ENCODE results near the gene PLK5.

The PLK5 gene

DNA sequence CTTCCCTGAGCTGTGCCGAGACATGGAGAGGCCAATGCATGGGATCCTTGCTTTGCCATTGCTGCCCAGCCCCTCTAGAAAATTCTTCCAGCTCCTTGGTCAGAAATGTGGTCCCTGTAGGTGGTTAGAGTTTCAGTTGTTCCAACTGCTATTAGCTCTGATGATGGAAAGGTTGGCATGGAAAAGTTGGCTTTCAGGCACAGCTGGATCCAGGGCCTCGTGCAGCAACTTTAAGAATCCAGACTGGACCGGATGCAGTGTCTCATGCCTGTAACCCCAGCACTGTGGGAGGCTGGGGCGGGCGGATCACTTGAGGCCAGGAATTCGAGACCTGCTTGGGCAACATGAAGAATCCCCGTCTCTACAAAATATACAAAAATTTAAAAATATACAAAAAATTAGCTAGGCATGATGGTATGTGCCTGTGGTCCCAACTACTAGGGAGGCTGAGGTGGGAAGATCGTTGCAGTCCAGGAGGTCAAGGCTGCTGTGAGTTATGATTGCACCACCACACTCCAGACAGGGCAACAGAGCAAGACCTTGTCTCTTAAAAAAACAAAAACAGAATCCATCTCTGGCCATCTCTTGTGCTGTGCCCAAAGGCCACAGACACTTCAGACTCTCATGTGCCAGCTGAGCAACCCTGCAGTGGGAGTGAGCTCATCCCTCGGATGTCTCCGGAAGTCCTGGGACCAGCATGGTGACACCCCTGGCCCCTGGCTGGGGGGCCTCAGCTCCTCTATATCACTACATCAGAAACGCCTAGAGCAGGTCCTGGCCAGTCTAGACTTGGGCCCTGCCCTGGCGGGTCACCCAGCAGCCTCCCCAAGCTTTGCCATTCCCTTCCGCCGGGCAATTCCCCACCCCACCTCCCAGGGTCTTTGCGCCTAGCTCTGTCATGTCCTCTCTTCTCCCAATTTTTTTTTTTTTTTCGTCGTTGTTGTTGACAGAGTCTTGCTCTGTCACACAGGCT lies 27.5 kb downstream of the PLK5 start:
- Mint-ChIP-seq H3K27me3 (peaks cover 3% of the 10 kb centered on the region), H3K4me3 (no peak overlapping the region)

DNA sequence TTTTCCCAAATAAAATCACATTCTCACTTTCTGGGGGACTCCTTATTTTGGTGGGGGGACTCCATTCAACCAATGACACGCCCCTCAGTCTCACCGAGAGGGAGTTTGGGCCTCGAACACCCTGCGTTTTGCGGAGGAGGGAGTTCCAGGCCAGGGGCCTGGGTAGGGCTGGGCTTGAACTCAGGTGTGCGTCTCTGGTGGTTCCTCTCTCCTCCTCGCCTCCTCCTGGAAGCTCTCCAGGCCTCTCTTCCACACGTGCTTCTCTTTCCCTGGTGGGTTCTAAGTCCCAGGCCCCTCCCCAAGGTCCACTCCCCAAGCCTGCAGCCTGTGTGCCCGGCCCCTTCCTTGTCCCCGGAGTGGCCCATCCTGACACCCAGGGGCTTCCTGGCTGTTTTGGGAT lies 29.5 kb downstream of the PLK5 start:
- H3K4me1 Mint-ChIP-seq: no peaks in the 10 kb centered on the region
- no peak overlapping the region for H3K4me3 Mint-ChIP-seq
- H3K27ac Mint-ChIP-seq: no peak overlapping the region
- H3K27me3 Mint-ChIP-seq: no peaks in the 10 kb centered on the region
- H3K36me3 Mint-ChIP-seq: no peaks in the 10 kb centered on the region
- H3K9me3 Mint-ChIP-seq: no peaks in the 10 kb centered on the region

More for the DNA sequence above, 27.5 kb downstream of the PLK5 start:
- H3K4me1 Mint-ChIP-seq: peaks cover under 1% of the 10 kb centered on the region
- H3K9me3 Mint-ChIP-seq: no peaks in the 10 kb centered on the region
- H3K27ac Mint-ChIP-seq: no peak overlapping the region
- H3K36me3 Mint-ChIP-seq: no peaks in the 10 kb centered on the region

DNA sequence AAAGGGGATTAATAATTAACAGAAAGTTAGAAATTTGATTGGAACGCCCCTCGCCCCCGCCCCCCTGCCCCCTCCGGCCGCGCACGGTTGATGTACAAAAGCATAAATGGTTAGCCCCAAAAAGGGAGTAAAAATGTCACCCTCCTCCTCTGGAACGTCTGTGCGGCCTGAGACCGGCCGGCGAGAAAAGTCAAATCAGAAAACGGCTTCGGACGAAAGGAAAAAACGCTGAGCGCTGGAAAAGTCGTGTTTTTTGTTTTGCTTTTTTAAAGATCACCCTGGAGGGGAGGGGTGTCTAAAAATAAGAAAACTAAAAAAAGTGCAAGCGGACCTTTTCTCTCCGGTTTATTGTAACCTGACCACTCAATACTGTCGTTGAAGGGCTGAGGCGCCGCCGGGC lies 31.1 kb downstream of the PLK5 start:
- no peaks in the 10 kb centered on the region for H3K9me3 Mint-ChIP-seq
- no peak overlapping the region for H3K4me3 Mint-ChIP-seq
- H3K36me3 Mint-ChIP-seq: no peaks in the 10 kb centered on the region
- H3K27me3 Mint-ChIP-seq: no peaks in the 10 kb centered on the region
- no peaks in the 10 kb centered on the region for H3K4me1 Mint-ChIP-seq
- H3K27ac Mint-ChIP-seq: no peak overlapping the region

DNA sequence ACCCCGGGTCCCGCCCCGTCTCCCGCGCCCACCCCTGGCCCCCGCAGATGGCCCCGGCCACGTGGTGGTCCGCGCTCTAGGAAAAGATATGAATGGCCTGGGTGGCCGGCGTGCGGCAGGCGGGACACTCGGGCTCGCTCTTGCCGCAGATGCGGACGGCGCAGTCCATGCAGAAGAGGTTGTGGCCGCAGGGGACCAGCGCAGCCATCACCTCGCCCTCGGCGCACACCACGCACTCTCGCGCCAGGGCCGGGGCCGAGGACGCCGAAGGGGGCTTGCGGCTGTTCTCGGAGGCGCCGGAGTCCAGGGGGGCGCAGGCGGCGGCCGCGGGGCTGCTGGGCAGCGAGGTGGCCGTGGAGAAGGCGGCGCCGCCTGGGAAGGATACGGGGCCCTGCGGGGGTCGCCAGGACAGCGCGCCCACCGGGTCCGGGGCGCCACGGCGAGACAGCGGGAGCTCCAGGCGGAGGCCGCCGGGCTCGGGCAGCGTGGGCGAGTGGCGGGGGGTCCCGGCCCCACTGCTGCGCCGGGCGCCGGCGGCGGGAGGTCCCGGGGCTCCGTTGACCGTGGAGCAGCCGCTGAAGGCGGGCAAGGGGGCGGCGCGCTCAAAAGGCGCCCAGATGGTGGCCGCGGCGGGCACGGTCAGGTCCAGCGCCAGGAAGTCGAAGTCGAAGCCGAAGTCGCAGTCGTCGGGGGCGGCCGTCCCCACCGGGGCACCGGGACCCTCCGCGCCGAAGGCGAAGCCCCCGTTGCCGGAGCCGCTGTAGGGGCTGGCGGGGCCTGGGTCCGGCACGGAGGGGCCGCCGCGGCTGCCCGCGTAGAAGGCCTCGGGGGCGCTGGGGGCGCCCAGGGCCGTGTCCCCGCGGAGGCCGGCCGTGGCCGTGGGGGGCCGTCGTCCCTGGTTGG lies 31.9 kb downstream of the PLK5 start:
- Mint-ChIP-seq H3K4me3 (no peak overlapping the region), H3K27ac (no peak overlapping the region), H3K4me1 (no peaks in the 10 kb centered on the region), H3K27me3 (no peaks in the 10 kb centered on the region), H3K9me3 (no peaks in the 10 kb centered on the region), H3K36me3 (no peaks in the 10 kb centered on the region)

DNA sequence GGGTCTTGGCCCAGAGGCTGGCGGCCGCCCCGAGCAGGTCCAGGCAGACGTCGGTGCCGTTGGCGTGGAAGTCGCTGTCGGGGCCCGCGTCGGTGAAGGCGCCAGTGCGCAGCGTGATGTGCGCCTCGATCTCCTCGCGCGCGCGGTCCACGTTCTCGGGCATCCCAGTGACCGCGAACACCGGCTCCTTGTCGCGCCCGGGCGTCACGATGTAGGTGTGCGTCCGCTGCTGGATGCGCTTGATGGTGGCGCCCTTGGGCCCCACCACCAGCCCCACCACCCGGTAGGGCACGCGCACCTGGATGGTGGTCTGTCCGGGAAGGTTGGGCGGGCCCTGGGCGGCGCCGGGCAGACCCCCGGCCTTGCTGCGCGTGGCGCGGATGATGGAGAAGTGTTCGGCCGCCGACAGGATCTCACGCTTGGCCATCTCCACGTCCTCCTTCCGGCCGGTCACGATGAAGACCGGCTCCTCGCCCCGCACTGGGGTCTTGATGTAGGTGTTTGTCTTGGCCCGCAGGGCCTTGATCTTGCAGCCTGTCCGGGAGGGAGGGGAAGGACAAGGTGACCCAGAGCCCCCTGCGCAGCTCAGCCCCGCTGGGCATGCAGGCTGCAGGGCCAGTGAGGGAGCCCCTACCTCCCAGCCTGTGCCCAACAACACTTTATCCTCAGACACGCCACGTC lies 32.7 kb downstream of the PLK5 start:
- Mint-ChIP-seq H3K27me3 (no peaks in the 10 kb centered on the region), H3K4me1 (no peaks in the 10 kb centered on the region), H3K36me3 (no peaks in the 10 kb centered on the region), H3K4me3 (no peak overlapping the region), H3K9me3 (no peaks in the 10 kb centered on the region), H3K27ac (no peak overlapping the region)

DNA sequence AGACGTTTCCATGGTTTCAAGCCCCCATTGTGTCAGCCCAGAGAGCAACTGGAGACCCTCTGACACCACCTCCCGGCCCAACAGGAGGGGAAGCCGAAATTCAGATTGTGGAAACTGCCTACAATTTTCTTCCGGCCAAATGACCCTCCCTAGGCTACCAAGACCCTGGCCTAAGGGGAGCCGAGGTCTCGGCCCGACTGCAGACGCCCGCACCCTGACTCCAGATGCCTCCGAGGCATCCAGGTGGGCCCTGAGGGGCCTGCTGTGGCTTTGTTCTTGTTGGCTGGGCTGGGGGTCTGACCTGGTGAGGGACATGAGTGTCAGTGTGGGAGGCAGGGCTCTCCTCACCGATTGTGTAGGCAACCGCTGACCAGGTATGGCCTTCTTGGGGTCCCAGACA lies 34.7 kb downstream of the PLK5 start:
- Mint-ChIP-seq H3K9me3 (no peaks in the 10 kb centered on the region), H3K27ac (no peak overlapping the region), H3K4me3 (no peak overlapping the region), H3K36me3 (no peaks in the 10 kb centered on the region), H3K27me3 (no peaks in the 10 kb centered on the region), H3K4me1 (no peaks in the 10 kb centered on the region)

DNA sequence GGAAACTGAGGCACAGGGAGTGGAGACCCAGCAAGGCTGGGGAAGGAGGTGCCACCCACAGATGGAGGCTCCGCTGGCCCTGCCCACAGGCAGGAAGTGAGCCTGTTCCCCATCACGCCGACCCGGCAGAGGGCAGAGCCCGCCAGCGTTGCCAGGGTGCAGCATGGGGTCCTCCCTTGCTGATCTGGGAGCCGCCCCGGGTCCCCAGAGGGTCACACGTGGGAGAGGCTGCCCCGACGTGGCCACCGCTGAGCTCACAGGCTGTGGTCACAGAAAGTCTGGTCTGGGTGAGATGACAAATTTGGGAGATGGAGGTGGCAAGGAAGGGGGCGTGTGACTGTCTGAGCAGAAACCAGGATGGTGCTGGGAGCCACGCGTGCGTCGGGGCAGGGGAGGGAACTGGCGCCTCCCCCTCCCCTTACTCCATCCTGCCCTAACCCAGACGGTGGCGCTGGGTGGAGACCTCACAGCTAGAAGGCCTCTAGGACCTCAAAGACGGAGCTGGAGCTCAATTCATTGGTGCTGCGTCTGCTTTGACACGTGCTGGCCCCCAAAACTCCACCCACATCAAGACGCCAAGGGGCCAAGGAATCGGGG lies 36.5 kb downstream of the PLK5 start:
- no peak overlapping the region for H3K4me3 Mint-ChIP-seq
- no peaks in the 10 kb centered on the region for H3K36me3 Mint-ChIP-seq
- H3K4me1 Mint-ChIP-seq: no peaks in the 10 kb centered on the region
- no peak overlapping the region for H3K27ac Mint-ChIP-seq
- no peaks in the 10 kb centered on the region for H3K27me3 Mint-ChIP-seq
- no peaks in the 10 kb centered on the region for H3K9me3 Mint-ChIP-seq

DNA sequence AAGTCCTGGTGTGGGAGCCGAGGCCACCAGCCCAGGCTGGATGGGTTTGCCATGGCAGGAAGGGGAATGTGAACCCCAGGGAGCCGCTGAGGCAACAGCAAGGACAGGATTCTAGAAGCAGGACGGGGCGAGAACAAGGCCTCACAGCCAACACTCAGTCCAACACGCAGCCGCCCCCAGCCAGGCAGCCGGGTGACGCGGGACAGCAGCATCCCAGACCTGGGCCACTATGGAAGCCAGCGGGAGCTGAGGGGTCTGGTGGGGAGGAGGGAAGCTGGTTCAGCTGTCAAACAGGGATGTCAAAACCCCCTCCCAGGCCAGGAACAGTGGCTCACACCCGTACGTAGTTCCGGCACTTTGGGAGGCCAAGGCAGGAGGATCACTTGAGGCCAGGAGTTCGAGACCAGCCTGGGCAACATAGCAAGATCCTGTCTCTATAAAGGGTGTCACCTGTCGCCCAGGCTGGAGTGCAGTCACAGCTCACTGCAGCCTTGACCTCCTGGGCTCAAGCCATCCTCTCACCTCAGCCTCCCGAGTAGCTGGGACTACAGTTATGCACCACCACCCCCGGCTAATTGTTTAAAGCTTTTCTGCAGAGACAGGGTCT lies 37.5 kb downstream of the PLK5 start:
- Mint-ChIP-seq H3K4me1 (no peaks in the 10 kb centered on the region), H3K4me3 (no peak overlapping the region), H3K9me3 (no peaks in the 10 kb centered on the region), H3K36me3 (no peaks in the 10 kb centered on the region), H3K27me3 (no peaks in the 10 kb centered on the region), H3K27ac (no peak overlapping the region)

DNA sequence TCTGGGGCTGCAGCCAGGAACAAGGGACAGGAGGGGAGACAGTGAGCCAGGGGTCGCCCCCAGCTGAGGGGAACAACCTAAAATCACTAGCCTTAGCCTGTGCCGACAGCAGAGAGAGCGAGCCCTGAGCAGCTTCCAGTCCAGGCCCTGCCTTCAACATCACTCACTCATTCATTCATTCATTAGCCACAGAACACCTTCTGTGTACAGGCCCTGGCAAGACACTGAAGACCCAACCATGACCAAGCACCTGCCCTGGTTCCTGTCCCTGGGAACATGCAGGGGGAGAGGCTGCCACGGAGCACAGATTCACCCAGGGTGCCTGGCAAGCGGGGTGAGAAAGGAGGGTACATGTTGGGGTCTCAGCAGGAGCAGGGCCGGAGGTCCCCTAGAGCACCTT lies 39.4 kb downstream of the PLK5 start:
- Mint-ChIP-seq H3K27ac (no peak overlapping the region), H3K36me3 (no peaks in the 10 kb centered on the region), H3K4me3 (no peak overlapping the region), H3K27me3 (no peaks in the 10 kb centered on the region), H3K9me3 (no peaks in the 10 kb centered on the region), H3K4me1 (no peaks in the 10 kb centered on the region)

DNA sequence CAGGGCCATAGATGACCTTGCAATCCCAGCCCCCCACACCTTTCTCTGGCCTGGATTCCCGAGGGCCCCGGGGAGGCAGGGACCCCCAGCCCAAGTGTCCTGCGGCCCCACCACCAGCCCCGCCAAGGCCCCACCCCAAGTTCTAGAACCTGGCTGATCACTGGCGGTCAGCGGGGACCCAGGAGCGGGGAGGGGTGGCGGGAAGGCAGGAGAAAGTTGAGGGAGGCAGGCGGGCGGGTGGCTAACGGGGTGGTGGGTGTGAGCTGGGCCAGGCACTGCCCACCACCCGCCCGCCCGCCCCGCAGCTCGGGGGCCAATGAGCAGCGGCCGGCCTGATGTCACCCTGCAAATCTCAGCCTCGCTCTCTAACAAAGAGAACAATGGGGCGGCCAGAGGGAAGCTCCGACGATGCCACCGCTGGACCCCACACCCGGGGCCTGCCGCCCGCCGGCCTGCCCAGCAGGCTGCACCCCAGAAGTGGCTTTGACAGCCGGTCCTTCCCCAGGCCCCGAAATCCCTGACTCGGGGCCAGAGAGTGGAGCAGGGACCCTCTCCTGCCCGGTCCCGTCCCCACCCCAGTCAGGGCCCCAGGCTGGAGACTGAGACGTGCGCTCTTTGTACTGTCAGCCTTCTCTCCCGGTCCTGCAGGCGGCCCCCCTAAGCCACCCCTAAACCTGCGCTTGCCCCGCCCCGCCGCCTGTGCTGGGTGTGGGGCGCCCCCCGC lies 42.7 kb downstream of the PLK5 start:
- peaks cover 5% of the 10 kb centered on the region for H3K27me3 Mint-ChIP-seq
- no peak overlapping the region for H3K4me3 Mint-ChIP-seq
- peaks cover 3% of the 10 kb centered on the region for H3K4me1 Mint-ChIP-seq
- no peaks in the 10 kb centered on the region for H3K36me3 Mint-ChIP-seq
- no peaks in the 10 kb centered on the region for H3K9me3 Mint-ChIP-seq
- no peak overlapping the region for H3K27ac Mint-ChIP-seq

DNA sequence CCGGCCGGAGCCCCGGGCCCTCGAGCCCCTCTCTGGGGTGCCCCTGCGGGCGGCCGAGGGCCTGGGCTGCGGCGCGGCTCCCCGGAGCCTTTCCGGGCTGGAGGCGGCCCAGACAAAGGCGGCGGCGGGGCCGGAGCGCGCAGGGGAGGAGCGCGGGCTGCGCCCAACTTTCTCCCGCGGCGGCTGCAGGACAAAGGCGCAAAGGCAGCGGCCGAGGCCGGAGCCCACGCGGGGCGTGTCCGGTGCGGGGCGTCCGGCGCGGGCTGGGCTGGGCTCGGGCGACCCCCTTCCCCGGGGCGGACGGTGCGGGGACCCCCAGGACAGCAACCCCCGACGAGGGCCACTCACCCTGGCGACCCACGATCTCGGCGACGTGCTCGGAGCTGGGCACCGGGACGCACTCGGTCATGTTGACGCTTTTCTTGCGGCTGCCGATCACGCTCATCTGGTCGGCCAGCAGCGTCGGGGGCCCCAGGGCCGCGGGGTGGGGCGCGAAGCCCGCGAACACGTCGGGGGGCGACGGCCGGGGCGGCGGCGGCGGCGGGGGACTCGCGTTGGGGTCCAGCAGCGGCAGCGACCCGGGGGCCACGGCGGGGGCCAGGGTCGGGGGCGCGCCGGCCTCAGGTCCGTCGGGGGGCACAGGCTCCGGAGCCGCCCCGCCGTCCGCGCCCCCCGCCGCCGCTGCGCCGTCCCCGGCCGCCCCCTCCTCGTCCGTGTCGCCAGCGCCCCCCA lies 43.4 kb downstream of the PLK5 start:
- no peak overlapping the region for H3K27ac Mint-ChIP-seq
- no peaks in the 10 kb centered on the region for H3K36me3 Mint-ChIP-seq
- H3K4me3 Mint-ChIP-seq: no peak overlapping the region
- peaks cover 5% of the 10 kb centered on the region for H3K27me3 Mint-ChIP-seq
- H3K4me1 Mint-ChIP-seq: peaks cover 3% of the 10 kb centered on the region
- no peaks in the 10 kb centered on the region for H3K9me3 Mint-ChIP-seq

DNA sequence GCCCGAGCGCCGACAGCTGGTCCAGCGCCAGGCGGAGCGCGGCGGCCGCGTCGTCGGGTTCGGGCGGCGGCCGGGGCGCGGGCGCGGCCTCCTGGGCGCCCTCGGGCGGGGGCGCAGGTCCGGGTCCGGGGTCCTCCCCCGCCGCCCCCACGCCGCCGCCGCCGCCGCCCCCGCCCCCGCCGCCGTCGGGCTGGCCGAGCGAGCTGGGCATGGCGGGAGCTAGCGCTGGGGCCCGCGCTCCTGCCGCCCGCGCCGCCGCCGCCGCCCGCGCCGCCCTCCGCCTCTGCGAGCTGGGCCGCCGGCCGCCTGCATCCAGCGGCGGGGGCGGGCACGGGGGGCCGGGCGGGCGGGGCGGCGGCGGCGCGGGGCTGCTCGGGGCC lies 44.0 kb downstream of the PLK5 start:
- Mint-ChIP-seq H3K4me3 (no peak overlapping the region), H3K9me3 (no peaks in the 10 kb centered on the region), H3K27ac (no peak overlapping the region), H3K4me1 (peaks cover 3% of the 10 kb centered on the region), H3K36me3 (no peaks in the 10 kb centered on the region), H3K27me3 (peaks cover 5% of the 10 kb centered on the region)

DNA sequence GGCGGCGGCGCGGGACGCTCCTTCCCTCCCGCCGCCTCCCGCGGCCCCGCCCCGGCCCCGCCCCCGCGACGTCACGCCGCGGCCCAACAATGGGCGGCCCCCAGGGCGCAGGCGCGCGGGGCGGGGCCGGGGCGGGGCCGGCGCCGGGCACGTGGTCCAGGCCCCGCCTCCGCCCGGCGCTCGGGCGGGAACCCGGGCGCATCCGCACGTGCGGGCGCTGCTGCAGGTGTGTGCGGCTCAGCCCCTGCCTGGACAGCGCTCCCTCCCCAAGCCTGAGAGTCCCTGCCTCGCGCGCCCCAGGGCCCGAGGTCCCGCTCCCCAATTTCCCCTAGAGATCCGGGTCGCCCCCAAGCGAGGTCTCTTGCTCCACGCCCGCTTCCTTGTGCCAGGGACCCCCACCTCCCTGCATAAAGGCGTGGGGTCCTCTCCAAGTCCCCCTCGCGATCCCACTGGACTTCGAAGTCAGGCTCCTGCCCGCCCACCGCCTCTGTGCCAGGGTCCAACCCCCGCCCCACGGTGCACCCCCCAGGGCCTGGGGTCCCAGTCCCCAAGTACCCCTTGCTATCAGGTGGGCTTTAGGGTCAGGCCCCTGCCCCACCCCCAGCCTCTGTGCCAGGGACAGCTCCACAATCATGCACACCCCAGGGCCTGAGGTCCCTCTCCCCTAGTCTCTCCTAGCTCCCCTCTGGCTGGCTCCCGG lies 44.6 kb downstream of the PLK5 start, which contains the start of gene MEX3D:
TSS of gene MEX3D (minus strand) at position 6 of the 700 bp plus-strand sequence. CDS start 267 bp downstream, outside the sequence.
- peaks cover 5% of the 10 kb centered on the region for H3K27me3 Mint-ChIP-seq
- H3K9me3 Mint-ChIP-seq: no peaks in the 10 kb centered on the region
- H3K36me3 Mint-ChIP-seq: peaks cover 1% of the 10 kb centered on the region
- no peak within 1 kb of the TSS for H3K27ac Mint-ChIP-seq
- H3K4me3 Mint-ChIP-seq: peak within 1 kb of the TSS; percentile 23
- peaks cover 3% of the 10 kb centered on the region for H3K4me1 Mint-ChIP-seq

All from activated naive CD4-positive, alpha-beta T cell treated with anti-CD3 and anti-CD28 coated beads, Interleukin-2, amount 50 U/mL, for 24 hours (primary cell).